GM12875 (cell line): ENCODE measurements around the gene SPAG7.

Experiments used
- H3K4me3 ChIP-seq: one replicate; pipeline ENCODE4 v1.5.1; 2011; ENCODE audit warnings: low read depth, low read length, control low read depth
- TF ChIP-seq, protein P1 (sequence below): IDR thresholded peaks from 2 replicates; pipeline ENCODE4 v1.5.1; 2011; ENCODE audit warnings: low read depth, mild to moderate bottlenecking, control low read depth, inconsistent platforms, low read length, moderate library complexity, borderline replicate concordance; ENCODE audit not compliant: insufficient read depth

SPAG7 gene

GRCh38 chr17:4999430-5000093, 31.9 kb upstream of the SPAG7 start:
- TF ChIP-seq, protein P1, sequence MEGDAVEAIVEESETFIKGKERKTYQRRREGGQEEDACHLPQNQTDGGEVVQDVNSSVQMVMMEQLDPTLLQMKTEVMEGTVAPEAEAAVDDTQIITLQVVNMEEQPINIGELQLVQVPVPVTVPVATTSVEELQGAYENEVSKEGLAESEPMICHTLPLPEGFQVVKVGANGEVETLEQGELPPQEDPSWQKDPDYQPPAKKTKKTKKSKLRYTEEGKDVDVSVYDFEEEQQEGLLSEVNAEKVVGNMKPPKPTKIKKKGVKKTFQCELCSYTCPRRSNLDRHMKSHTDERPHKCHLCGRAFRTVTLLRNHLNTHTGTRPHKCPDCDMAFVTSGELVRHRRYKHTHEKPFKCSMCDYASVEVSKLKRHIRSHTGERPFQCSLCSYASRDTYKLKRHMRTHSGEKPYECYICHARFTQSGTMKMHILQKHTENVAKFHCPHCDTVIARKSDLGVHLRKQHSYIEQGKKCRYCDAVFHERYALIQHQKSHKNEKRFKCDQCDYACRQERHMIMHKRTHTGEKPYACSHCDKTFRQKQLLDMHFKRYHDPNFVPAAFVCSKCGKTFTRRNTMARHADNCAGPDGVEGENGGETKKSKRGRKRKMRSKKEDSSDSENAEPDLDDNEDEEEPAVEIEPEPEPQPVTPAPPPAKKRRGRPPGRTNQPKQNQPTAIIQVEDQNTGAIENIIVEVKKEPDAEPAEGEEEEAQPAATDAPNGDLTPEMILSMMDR: no peak
- H3K4me3 ChIP-seq: peak overlapping the region; percentile 70

DNA sequence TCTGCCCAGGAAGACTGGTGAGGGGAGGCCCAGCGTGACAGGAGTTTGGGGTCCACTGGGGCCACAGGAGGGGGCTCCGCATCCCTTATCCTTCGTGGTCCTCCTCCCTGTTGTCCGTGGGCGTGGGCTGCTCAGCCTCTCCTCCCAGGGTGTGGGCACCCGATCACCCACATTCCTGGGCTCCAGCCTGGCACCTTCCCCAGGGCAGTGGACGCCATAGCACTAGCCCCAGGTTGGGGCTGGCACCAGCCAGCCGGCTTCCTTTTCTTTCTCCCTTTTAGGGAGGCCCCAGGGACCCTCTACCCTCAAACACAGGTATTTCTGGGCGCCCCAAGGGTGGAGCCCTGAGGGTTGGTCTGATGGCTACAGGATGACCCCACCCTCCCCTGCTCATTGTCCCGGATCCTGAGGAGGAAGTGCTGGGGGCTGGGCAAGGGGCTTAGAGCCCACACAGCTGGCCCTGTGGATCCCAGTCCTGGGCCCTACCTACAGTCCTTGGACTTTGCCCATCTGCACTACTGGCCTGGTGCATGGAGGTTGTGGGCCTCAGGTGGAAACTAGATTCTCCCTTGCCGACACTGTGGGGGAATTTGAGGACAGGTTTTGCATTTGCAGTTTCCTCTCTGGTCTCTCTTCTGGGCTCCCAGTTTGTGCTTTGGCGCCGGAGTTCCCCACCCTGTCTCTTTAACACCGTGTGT, 31.3 kb upstream of the SPAG7 start:
- peak overlapping the region; percentile 70 for H3K4me3 ChIP-seq
- TF ChIP-seq, protein P1: no peak

GRCh38 chr17:4998027-4998731, 30.6 kb upstream of the SPAG7 start:
- TF ChIP-seq, protein P1: no peak
- peak overlapping the region; percentile 70 for H3K4me3 ChIP-seq

GRCh38 chr17:4997302-4998026, 29.8 kb upstream of the SPAG7 start, which contains the start of the genes INCA1 and KIF1C:
TSS of gene INCA1 (minus strand) at chr17:4997522. CDS start at chr17:4994437, 3,085 bp downstream.
TSS of gene KIF1C (plus strand) at chr17:4997950. CDS start at chr17:5000247, 2,297 bp downstream.
- peak within 1 kb of the TSS; percentile 70 for H3K4me3 ChIP-seq
- TF ChIP-seq, protein P1: no peak

GRCh38 chr17:4994081-4994595, 26.5 kb upstream of the SPAG7 start:
- TF ChIP-seq, protein P1: no peak
- no peak overlapping the region for H3K4me3 ChIP-seq

DNA sequence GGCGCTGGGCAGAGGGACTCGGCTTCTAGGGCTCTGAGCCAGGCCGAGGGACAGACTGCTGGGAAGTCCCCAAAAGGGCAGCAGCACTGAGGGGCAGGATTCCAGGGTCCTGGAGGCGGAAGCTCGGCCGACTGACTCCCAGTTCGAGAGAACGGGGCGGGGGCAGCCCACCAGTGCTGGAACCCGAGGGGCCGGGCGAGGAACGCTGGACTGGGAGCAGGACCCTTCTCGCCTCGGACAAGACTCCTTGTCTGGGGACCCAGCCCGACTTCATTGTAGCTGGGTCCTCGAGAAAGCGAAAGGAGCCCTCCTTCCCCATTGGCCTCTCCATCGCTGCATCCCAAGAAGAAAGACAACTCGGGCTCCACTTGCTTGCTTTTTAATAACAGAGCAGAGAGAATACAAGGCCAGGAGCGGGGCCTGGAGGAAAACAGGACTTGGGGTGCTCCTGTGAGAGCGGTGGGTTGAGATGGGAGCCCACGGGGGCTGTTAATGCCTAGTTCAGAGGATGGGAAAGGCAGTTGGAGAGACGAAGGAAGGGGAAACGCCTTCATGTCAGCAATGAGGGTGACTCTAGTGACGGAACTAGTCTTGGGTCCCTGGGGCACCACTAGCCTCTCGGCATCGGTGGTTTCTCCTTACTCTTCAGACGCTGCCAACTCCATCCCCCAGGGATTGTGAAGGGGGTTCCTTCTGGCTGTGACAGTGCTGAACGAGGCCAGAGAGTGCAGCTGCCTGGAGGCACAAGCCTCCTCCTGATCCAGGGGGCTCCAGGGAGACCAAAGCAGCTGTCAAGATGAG, 20.4 kb upstream of the SPAG7 start:
- TF ChIP-seq, protein P1: no peak
- H3K4me3 ChIP-seq: peak overlapping the region; percentile 100
